Kidney epithelial cell (primary cell): Measurements from ENCODE around the gene PRKAR1B. TPM values are rescaled to one million over a fixed set of nuclear protein-coding genes. Genes with fewer than 3 reads are reported as not detected.

Experiments used
- DNase-seq: peaks from one replicate; pipeline ENCODE4 v3.0.0-alpha.2; 2010; ENCODE audit warnings: low read depth
- H3K27me3 ChIP-seq: 2 replicates; pipeline ENCODE4 v1.6.0; 2011; ENCODE audit warnings: low read length; ENCODE audit not compliant: control insufficient read depth, insufficient read depth
- H3K36me3 ChIP-seq: 2 replicates; pipeline ENCODE4 v1.5.1; 2011; ENCODE audit warnings: low read length; ENCODE audit not compliant: control insufficient read depth, insufficient read depth
- H3K4me3 ChIP-seq: 2 replicates; pipeline ENCODE4 v1.5.1; 2011; ENCODE audit warnings: low read depth, mild to moderate bottlenecking, control low read depth, low read length
- CTCF ChIP-seq: IDR thresholded peaks from 2 replicates; pipeline ENCODE4 v1.5.1; 2011; ENCODE audit warnings: mild to moderate bottlenecking, moderate library complexity, low read length, control low read depth, inconsistent platforms; ENCODE audit not compliant: insufficient read depth, poor library complexity, severe bottlenecking
- total RNA-seq: library from RNA; depleted of rRNA; stranded (reverse); fragments of >200 nt; gene quantifications from 2 replicates; pipeline ENCODE4 v1.2.3, GENCODE V29; 2015

The PRKAR1B gene
- total RNA-seq, 1 donor from 2014 or later, result 23.8 TPM

- no peak for TF ChIP-seq CTCF
- no peaks in the 10 kb centered on the region for H3K27me3 ChIP-seq
- H3K4me3 ChIP-seq, result no peak overlapping the region
- no peaks in the 10 kb centered on the region for H3K36me3 ChIP-seq
- DNase-seq, result no peak
Observed at GRCh38 chr7:627661-628401, 99.2 kb downstream of the PRKAR1B start.

- Histone ChIP-seq H3K36me3 (no peaks in the 10 kb centered on the region), H3K27me3 (no peaks in the 10 kb centered on the region), H3K4me3 (no peak overlapping the region)
- DNase-seq, result no peak
- TF ChIP-seq CTCF, result no peak
Observed at GRCh38 chr7:625376-625971, 101.6 kb downstream of the PRKAR1B start.

GRCh38 chr7:623464-623863, 103.6 kb downstream of the PRKAR1B start:
- Histone ChIP-seq H3K36me3 (no peaks in the 10 kb centered on the region), H3K27me3 (no peaks in the 10 kb centered on the region), H3K4me3 (no peak overlapping the region)
- TF ChIP-seq CTCF, result no peak
- DNase-seq, result no peak

GRCh38 chr7:621572-622285, 105.4 kb downstream of the PRKAR1B start:
- Histone ChIP-seq H3K36me3 (no peaks in the 10 kb centered on the region), H3K4me3 (no peak overlapping the region), H3K27me3 (no peaks in the 10 kb centered on the region)
- no peak for DNase-seq
- no peak for TF ChIP-seq CTCF

- TF ChIP-seq CTCF, result no peak
- no peak for DNase-seq
- Histone ChIP-seq H3K4me3 (no peak overlapping the region), H3K27me3 (no peaks in the 10 kb centered on the region), H3K36me3 (no peaks in the 10 kb centered on the region)
Observed at GRCh38 chr7:620885-621284, 106.2 kb downstream of the PRKAR1B start.
